Cortex of kidney (tissue), 1 donor: ENCODE results near the gene RASA4B.
"Not testable (repeated sequence)": the region's sequence is repeated elsewhere in the genome, so short reads cannot be mapped to it uniquely, and the experiment has no call there.

ENCODE experiments used
- DNase-seq: peaks from one replicate; lab custom pipeline; 2025; lab: John Stamatoyannopoulos, UW

Gene RASA4B

DNA sequence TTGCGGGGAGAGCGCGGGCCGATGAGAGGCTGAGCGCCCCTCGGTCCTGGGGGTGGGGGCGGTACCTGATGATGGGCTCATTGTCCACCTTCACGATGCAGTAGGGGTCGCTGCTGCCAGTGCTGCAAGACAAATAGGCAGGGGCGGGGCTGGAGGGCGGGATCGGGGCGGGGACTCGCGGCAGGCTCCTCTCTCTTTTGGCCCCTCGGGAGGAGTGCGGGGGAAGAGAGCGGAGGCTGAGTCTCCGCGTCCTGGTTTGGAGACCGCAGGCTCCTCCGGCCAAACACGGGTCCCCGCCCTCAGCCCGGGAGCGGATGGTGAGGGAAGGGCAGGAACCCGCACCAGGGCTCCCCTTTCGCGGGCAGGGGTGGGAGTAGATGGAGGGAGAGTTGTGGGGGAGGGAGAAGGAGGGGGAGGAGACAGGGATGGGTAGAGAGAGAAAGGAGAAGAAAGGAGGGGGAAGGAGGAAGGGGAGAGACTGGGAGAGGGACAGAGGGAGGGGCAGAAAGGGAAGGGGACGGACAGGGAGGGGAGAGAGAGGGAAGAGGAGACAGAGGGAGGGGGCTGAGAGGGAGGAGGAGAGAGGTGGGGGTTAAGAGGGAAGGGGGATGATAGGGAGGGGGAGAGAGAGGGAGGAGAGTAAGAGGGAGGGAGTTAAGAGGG lies 5.6 kb downstream of the RASA4B start:
- not testable (repeated sequence) for DNase-seq

DNA sequence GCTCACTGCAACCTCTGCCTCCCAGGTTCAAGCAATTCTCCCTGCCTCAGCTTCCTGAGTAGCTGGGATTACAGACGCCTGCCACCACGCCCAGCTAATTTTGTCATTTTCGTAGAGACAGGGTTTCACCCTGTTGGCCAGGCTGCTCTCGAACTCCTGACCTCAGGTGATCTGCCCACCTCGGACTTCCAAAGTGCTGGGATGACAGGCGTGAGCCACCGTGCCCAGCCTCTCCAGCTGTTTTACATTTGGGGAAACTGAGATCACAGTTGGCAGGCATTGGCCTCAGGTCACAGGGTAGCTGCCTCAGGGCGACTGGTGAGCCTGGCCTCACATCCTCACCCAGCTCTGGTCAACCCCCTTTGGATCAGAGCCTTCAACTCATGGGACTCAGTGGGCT lies 7.0 kb downstream of the RASA4B start:
- DNase-seq = not testable (repeated sequence)

DNA sequence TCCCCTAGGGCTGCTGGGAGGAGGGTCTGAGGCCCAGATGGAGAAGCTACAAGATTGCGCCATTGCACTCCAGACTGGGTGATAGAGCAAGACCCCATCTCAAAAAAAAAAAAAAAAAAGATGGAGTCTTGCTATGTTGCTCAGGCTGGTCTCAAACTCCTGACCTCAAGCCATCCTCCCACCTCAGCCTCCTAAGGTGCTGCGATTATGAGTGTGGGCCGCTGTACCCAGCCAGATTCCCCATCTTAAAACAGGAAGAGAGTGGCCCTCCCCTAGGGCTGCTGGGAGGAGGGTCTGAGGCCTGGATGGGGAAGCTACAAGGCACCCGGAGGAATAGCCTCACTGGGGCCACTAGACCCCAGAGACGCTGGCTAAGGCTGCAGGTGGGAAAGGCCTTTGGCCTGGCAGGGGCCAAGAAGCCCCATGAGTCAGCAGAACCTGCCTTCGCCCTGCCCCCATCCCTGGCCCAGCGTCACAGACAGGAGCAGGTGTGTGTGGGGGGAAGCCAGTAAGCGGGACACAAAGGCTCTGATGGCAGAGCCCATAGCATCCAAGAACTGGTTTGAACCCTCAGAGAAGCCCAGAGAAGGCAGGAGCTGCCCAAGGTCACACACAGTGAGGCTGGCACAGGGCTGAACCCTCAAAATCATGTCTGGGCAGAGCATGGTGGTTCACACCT lies 10.0 kb downstream of the RASA4B start:
- DNase-seq = not testable (repeated sequence)

DNA sequence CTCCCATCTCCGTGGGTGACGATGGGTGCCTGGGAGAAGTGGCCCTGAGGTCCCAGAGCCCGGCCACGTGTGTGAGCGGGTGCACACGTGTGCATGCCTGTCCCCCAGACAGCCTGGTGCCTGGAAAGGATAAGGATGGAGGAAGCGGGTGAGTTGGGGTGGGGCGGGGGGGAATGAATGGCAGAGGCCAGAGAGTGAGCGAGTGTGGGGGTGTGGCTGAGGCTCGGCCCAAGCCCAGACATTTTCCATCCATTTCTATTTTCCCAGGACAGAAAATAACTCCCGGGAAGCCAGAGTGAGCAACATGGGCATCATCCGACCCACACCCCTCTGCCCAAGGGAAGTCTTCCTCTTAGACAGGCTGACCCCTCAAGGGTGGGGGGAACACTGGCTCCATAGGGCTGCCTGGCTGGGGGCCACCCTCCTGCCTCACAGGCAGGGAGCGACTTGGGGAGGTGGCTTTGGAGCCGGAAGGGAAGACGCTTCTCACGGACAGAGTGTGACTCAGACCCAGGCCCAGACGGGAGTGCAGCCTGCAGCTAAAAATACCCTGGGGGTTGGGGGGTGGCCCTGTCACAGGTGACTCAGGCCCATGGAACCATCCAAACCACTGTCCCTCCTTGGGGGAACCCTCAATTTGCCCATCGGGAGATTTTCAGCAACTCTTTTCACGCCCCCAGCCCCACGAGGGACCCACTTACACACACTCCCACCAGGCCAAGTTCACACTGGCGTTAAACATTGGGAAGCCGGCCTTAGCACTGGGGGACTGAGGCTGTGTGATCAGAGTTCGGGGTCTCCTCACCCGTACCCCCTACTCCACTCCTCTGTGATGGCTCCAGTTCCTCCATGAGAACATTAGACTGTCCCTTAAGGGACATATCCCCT lies 12.0 kb downstream of the RASA4B start:
- not testable (repeated sequence) for DNase-seq

DNA sequence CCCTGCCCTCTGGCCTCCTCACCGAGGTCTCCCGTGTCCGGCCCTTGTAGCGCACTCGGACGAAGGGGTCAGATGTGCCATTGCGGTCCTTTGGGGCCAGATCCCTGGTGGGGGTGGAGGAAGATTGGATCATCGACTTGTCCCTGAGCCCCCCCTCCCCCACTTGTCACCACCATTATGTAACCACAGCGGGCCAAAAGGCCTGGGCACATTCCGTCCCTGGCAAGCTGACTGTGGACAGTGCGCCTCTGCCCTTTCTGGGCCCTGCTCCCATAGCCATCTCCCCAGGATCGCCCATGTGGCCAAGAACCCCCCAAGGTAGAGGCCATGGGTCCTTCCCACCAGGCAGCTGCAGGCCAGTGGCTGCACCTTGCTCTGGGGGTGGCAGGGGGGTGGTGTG lies 14.4 kb downstream of the RASA4B start:
- DNase-seq = not testable (repeated sequence)

DNA sequence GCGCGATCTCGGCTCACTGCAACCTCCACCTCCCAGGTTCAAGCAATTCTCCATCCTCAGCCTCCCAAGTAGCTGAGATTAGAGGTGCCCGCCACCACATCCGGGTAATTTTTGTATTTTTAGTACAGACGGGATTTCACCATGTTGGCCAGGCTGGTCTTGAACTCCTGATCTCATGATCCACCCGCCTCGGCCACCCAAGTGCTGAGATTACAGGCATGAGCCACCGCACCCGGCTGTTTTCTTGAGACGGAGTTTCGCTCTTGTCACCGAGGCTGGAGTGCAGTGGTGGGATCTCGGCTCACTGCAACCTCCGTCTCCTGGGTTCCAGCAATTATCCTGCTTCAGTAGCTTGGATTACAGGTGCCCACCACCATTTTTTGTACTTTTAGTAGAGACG lies 19.3 kb downstream of the RASA4B start:
- DNase-seq = not testable (repeated sequence)

DNA sequence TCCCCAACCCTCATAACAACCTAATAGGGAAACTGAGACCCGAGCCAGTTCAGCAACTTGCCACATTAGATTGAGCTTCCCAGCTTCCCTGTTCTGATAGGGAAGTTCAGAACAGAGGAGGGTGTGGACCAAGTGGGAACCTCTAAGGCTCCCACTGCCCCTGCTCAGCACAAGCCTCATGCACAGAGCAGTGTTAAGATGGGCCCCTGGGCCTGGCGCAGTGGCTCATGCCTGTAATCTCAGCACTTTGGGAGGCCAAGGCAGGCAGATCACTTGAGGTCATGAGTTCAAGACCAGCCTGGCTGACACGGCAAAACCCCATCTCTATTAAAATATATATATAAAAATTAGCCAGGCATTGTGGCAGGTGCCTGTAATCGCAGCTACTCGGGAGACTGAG lies 20.3 kb downstream of the RASA4B start:
- DNase-seq = not testable (repeated sequence)

DNA sequence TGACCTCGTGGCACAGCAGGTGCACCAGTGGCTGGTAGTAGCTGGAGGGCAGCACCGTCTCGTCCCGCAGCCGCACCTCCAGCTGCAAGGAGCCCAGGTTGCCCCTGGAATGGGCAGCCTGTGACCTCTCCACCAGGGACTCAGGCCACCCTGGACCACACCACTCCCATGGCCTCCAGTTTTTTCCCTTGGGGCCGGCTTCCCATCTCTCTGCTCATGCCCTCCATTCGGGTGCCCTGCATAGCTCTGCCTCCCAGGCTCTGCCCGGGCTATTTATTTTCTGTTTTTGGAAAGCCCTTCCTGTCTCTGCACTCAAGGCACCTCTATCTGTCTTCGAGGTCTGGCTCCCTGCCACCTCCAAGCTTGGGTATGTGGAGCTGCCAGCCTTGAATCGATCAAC lies 20.7 kb downstream of the RASA4B start:
- not testable (repeated sequence) for DNase-seq

DNA sequence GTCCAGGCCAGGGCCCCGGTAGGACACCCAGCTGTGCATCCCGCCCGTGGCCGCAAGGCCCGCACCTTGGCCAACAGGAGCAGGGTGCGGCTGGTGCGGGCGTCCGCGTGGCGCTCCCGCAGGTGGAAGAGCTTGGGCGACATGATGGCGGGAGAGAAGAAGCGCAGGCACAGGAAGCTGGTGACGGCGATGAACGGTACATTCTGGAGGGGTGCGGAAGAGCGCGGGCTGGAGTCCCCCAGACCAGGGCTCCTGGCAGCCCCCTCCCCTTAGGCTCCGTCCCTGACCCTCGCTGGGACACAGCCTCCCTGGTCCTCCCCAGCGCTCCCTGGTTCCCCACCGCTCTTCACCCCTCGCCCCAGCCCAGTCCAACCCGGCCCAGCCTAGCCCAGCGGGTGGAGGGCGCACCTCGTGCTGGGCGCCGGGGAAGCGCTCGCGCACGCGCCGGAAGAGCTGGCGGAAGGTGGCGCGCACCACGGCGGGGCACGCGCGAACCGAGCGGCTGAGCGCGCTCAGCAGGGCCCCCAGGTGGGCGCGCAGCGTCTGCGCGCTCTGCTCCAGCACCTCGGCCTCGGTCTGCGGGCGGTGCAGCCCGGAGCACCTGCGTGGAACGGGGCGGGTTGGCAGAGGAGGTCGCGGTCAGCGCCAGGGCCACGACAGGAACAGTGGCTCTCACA lies 23.0 kb downstream of the RASA4B start:
- not testable (repeated sequence) for DNase-seq

DNA sequence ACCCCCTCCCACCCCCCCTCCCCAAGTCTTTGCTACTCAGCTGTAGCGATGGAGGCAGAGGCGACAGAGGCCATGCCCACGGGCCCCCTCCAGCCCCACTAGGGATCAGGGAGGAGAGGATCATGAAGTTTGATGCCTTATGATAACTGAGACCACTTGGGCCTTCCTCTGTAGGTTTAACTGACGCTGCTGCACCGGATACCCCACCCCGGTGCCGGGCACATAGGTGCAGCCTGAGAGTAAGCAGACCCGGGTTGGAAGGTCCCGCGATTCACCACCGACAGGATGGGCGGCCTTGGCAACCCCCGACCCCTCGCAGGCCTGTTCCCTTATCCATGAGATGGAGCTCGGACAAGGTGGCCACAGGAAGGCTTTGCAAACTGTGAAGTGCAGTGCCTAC lies 23.6 kb downstream of the RASA4B start:
- not testable (repeated sequence) for DNase-seq

DNA sequence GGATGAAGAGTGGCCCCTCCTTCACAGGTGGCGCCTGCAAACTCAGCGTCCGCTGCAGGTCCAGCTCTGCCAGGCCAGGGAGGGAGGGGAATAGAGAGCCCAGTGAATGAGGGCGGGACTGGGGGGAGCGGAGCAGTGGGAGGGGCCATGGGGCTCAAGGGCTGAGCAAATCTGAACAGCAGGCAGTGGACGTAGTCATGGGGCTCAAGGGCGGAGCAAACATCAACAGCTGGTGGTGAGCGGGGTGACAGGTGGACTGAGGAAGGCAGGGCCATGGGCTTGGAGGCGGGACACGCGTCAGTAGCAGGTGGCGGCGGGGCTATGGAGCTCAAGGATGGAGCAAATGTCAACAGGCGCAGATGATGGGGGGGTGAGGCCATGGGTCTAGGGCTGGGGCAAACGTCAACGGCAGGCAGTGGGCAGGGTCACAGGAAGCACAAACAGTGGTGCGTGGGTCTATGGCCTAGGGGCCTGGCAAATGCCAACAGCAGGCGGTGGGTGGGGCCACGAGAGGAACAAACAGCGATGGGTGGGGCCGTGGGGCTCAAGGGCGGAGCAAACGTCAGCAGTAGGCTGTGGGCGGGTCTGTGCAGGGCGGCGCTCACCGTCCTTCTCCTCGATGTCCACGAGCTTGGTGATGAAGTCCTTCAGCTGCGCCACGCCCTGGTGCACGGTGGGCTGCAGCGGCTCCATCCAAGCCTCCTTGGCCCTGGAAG lies 24.2 kb downstream of the RASA4B start:
- DNase-seq = not testable (repeated sequence)

DNA sequence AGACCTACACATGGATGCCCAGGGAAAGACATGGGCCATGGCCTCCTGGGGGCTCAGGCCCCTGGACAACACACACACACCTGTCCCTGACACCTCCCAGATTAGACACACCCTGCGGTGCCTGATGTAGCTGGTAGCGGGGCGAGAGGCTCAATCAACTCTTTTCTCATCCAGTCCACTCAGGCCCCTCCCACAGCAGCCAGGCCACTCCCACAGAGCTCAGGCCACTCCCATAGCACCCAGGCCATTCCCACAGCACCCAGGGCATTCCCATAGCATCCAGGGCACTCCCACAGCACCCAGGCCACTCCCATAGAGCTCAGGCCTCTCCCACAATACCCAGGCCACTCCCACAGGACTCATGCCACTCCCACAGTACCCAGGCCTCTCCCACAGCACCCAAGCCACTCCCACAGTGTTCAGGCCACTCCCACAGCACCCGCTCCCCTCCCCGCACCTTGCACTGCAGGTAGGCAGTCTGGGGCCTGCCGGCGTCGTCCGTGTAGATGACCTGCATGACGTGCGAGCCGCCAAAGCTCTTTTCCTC lies 27.0 kb downstream of the RASA4B start:
- not testable (repeated sequence) for DNase-seq

DNA sequence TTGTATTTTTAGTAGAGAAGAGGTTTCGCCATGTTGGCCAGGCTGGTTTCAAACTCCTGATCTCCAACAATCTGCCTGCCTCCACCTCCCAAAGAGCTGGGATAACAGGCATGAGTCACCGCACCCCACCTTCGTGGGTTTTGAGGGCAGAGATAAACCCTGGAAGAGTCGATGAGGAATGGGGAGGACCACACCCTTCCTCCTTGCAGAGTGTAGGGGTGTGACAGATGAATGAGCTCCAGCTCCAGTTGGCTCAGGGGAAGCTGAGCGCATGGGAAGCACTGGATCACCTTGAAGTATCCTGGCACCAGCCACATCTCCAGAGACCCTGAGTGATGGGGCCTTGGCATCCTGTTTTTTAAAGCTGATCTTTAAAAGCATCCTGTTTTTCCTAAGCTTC lies 33.3 kb downstream of the RASA4B start:
- DNase-seq = not testable (repeated sequence)

DNA sequence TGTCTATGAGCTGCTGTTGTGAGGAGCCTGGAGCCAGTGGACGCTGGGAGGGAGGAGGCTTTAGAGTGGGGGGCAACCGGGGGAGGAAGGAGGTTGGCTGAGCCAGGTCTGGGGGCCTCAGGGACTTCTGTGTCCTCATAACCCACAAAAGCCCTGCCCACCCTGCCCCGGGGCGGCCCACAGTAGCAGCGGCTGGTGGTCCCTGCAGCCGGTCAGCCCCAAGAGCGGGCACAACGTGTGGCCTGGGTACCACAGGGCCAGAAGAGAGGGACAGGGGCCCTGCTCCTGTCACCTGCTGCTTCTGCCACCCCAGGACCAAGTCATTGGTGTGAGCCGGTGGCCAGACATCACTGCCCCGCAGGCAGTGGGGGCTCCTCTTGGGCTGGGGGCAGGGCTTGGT lies 35.6 kb downstream of the RASA4B start:
- not testable (repeated sequence) for DNase-seq

DNA sequence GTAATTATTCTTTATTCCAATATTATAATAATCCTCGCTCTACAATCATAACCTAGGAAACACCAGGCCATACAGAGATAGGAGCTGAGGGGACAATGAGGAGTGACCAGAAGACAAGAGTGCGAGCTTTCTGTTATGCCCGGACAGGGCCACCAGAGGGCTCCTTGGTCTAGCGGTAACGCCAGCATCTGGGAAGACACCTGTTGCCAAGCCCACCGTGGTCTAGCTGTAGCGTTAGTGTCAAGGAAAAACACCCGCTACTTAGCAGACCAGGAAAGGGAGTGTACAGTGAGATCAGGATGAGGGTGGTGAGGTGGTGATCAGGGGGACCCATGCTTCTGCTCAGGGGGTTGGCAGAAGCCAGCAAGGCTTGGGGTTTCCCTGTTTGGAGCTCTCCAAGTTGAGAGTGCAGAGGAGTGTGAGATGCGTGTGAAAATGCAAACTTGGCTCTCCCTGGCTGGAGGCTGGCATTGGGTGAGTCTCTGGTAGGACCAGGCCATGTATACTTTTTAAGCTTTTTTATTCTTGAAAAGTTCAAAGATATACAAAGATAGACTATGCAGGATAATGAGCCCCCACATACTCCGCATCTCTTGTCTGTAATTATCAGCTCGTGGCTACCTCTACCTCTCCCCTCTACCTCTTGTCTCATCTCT lies 37.5 kb downstream of the RASA4B start:
- DNase-seq = not testable (repeated sequence)

DNA sequence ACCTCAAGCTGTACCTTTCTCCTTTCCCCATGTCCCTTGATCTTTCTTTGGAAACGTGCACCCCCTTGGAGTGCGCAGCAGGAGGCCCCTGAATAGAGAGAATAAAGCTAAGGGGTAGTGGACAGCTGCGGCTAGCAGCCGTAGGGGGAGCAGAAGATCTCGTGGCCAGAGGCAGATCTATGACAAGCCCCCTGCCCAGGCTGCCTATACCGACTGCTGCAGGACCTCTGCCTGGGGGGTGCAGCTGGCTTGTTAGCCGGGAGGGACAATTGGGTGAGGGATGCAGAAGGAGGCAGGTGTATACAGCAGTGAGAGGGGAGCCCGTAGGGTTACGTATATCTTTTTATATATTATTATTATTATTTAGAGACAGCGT lies 38.4 kb downstream of the RASA4B start:
- DNase-seq = not testable (repeated sequence)

DNA sequence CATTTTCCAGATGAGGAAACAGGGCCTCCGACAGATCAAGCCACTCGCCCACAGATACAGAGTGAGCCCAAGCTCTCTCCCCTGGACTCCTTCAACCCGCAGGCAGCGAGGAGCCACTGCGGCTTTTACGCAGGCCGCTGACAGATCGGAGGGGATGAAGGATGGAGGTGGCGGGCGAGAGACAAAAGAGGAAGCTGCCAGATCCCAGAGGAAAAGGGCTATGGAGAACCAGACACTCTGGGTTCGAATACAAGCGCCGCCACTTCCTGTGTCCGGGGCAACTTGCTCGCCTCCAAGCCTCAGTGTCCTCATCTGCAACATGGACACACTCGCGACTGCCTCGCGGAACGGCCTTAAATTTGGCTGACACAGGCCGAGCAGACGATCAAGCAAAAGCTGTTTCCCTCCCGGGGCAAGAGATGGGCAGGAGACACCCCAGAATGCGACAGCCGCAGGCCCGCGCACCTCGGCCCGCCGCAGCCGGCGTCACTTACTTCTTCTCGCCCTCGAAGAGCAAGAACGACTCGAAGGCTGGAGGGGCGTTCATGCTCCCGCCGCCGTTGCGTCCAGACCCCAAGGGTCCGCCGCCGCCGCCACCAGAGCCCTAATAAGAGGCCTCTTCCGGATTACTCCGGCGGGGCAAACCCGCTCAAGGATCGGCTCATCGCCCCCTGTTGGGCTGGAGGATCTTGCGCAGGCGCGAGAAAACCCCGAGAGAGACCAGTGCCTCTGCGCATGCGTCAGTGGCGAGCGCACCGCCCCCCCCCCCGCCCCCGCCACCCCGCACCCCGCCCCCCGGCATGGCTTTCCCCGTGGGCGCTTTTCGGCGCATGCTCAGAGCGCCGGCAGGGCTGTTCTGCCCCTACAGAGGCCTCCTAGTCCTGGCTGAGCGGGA lies 39.0 kb downstream of the RASA4B start, which contains the start of gene POLR2J:
Gene POLR2J (minus strand): TSS at position 609 of the 895 bp plus-strand sequence. CDS start 62 bp downstream, at position 547.
- DNase-seq = not testable (repeated sequence)

DNA sequence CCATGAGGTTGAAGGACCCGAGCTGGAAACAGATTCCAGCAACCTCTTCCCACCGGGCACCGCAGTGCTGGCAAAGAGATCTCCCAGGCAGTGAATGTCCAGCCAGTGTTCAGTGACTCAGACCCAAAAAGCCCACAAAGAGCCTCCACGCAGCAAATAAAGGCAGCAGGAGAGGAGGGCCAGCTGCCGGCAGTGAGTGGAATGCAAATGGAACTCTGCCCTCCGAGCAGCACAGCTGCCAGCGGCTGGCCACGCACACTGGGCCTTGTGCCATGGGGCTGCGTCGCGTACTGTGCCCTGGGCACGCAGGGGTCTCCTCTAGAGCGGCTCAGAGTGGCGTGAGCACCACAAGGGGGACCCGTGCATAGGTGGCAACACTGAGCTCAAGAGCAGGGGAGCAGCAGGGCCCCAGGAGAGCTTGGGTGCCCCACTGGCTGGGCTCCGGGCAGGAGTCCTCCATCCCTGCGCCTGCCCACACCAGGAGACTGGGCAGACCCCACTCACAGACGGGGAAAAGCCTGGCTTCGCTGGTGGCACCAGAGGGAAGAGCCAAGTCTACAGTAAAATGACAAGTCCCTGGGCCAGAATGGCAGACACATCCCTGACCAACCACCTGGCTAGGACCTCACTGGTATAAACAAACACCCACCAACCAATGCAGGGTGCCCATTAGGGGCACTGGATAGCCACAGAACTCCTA lies 42.7 kb downstream of the RASA4B start:
- not testable (repeated sequence) for DNase-seq

DNA sequence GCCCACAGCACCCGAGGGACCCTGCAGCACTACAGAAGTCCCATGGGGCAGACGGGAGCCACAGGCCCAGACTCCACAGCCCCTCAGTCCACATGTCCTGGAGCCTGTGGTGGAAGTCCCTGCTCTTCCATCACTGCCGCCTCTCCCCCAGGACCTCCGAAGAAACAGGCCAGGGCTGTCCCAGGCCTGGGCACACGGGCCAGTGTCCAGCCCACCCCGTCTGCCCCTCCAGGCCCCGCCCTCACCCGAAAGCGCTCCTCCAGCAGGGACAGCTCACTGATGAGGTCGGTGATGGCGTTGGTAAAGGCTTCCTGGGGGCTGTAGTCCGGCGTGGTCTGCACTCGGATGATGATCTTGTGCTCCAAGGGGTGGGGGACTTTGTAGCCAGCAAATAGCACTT lies 43.5 kb downstream of the RASA4B start:
- not testable (repeated sequence) for DNase-seq
